Endothelial cell of umbilical vein (primary cell): Measurements from ENCODE around the gene TIGIT. TPM values are rescaled to one million over a fixed set of nuclear protein-coding genes. Genes with fewer than 3 reads are reported as not detected.

Experiments used
- BruUV-seq: library from RNA; stranded (reverse); fragments of 400-500 nt; replicated peaks from 2 replicates; lab custom pipeline; 2021; lab: Mats Ljungman, UMichigan
- CTCF ChIA-PET: fragments of 300-600, 350-600 bp; sonication (Branson Sonifier 250); formaldehyde crosslinking; loops from one replicate; lab custom pipeline; 2021; ENCODE audit warnings: antibody characterized with exemption, inconsistent platforms; lab: Charles Lee
- POLR2A ChIA-PET: fragments of 300-600, 350-600 bp; sonication (Branson Sonifier 250); formaldehyde crosslinking; loops from one replicate; lab custom pipeline; 2021; ENCODE audit warnings: antibody characterized with exemption, inconsistent platforms; lab: Charles Lee
- DNase-seq: peaks from one replicate; pipeline ENCODE4 v3.0.0-alpha.2; 2011; ENCODE audit warnings: low read depth, low spot score
- FAIRE-seq: peaks from 2 replicates; lab custom pipeline; 2011; peaks lifted over from hg19 to GRCh38; lab: Jason Lieb, UNC
- H2AFZ ChIP-seq: 2 replicates; pipeline ENCODE4 v1.6.0; 2012; ENCODE audit warnings: low read depth, low read length, control low read depth, inconsistent platforms
- H3K27ac ChIP-seq: 2 replicates; pipeline ENCODE4 v1.5.1; 2011; ENCODE audit warnings: low read depth, mild to moderate bottlenecking, control low read depth, low read length, moderate library complexity; ENCODE audit not compliant: insufficient read depth
- H3K27me3 ChIP-seq, 2 experiments: 2 replicates each; pipeline versions ENCODE4 v1.6.0 to v1.6.1; 2011; ENCODE audit warnings: low read length in 2 of 2, mixed read lengths in 1 of 2; ENCODE audit not compliant: control insufficient read depth in 2 of 2, insufficient read depth in 2 of 2
- H3K36me3 ChIP-seq, 2 experiments: 2 replicates in 1 of 2; 3 replicates in 1 of 2; pipeline ENCODE4 v1.5.1; 2011; ENCODE audit warnings: low read length in 2 of 2, mild to moderate bottlenecking in 1 of 2, moderate library complexity in 1 of 2; ENCODE audit not compliant: control insufficient read depth in 2 of 2, insufficient read depth in 2 of 2; ENCODE audit errors: extremely low read depth in 1 of 2
- H3K4me1 ChIP-seq: 3 replicates; pipeline ENCODE4 v1.5.1; 2011; ENCODE audit warnings: mild to moderate bottlenecking, low read length; ENCODE audit not compliant: control insufficient read depth, insufficient read depth; ENCODE audit errors: extremely low read depth
- H3K4me2 ChIP-seq: 2 replicates; pipeline ENCODE4 v1.6.1; 2011; ENCODE audit warnings: low read length, control low read depth, mixed read lengths; ENCODE audit not compliant: insufficient read depth
- H3K4me3 ChIP-seq, 3 experiments: fragments of 200-600 bp in 1 of 3; sonication (generic), shearing (Covaris generic) in 1 of 3; replicated peaks in 1 of 3; 2 replicates each; pipeline ENCODE4 v1.5.1; 2011 to 2016; ENCODE audit warnings: control low read depth in 3 of 3, low read length in 3 of 3, mild to moderate bottlenecking in 2 of 3, inconsistent platforms in 1 of 3, low read depth in 1 of 3, moderate library complexity in 1 of 3; ENCODE audit not compliant: insufficient read depth in 1 of 3
- H3K79me2 ChIP-seq: 2 replicates; pipeline ENCODE4 v1.6.0; 2012; ENCODE audit warnings: low read length, inconsistent platforms; ENCODE audit not compliant: control insufficient read depth, insufficient read depth
- H3K9ac ChIP-seq: replicated peaks from 2 replicates; pipeline ENCODE3; 2011; ENCODE audit warnings: low read length, control low read depth; ENCODE audit not compliant: insufficient read depth; ENCODE audit errors: extremely low read depth
- H3K9me1 ChIP-seq: replicated peaks from 3 replicates; pipeline ENCODE4 v1.6.0; 2011; ENCODE audit warnings: mild to moderate bottlenecking, low read length; ENCODE audit not compliant: control insufficient read depth, insufficient read depth; ENCODE audit errors: extremely low read depth
- H3K9me3 ChIP-seq: replicated peaks from 2 replicates; pipeline ENCODE4 v1.5.1; 2012; ENCODE audit warnings: low read length, inconsistent platforms; ENCODE audit not compliant: control insufficient read depth, insufficient read depth
- H4K20me1 ChIP-seq: replicated peaks from 2 replicates; pipeline ENCODE3; 2011; ENCODE audit warnings: mild to moderate bottlenecking, low read length; ENCODE audit not compliant: control insufficient read depth, insufficient read depth; ENCODE audit errors: extremely low read depth
- CTCF ChIP-seq, 2 donors: IDR thresholded peaks; 1 replicate in 1 of 2; 2 replicates in 1 of 2; pipeline ENCODE4 v1.5.1; 2011; ENCODE audit warnings: low read length in 2 of 2, mild to moderate bottlenecking in 2 of 2, moderate library complexity in 2 of 2, control low read depth in 1 of 2, inconsistent platforms in 1 of 2, low read depth in 1 of 2; ENCODE audit not compliant: insufficient read depth in 1 of 2; ENCODE audit errors: extremely low read depth in 1 of 2
- EZH2 ChIP-seq: IDR thresholded peaks from 2 replicates; pipeline ENCODE4 v1.6.1; 2012; ENCODE audit warnings: borderline replicate concordance, low read depth, mild to moderate bottlenecking, moderate library complexity, low read length, inconsistent platforms; ENCODE audit not compliant: severe bottlenecking
- FOS ChIP-seq: IDR thresholded peaks from 2 replicates; pipeline ENCODE4 v1.6.1; 2011; ENCODE audit warnings: mild to moderate bottlenecking, low read length, moderate library complexity, borderline replicate concordance; ENCODE audit not compliant: insufficient read depth
- GATA2 ChIP-seq: IDR thresholded peaks from 2 replicates; pipeline ENCODE4 v1.7.0; 2011; ENCODE audit warnings: low read depth, mild to moderate bottlenecking, moderate library complexity, mixed read lengths, low read length; ENCODE audit not compliant: insufficient read length, insufficient read depth
- JUN ChIP-seq: IDR thresholded peaks from 2 replicates; pipeline ENCODE4 v1.6.1; 2011; ENCODE audit warnings: borderline replicate concordance, low read depth; ENCODE audit not compliant: insufficient read length, insufficient read depth
- MYC ChIP-seq: IDR thresholded peaks from one replicate; pipeline ENCODE4 v1.6.1; 2011; ENCODE audit warnings: mild to moderate bottlenecking, low read depth, low read length
- POLR2A ChIP-seq: IDR thresholded peaks from 2 replicates; pipeline ENCODE4 v1.6.1; 2012; ENCODE audit warnings: low read depth, mild to moderate bottlenecking, control low read depth, low read length
- POLR2AphosphoS5 ChIP-seq: IDR thresholded peaks from 2 replicates; pipeline ENCODE4 v1.6.1; 2012; ENCODE audit warnings: low read depth, mild to moderate bottlenecking, control low read depth, low read length, moderate library complexity; ENCODE audit not compliant: insufficient read depth
- dilution Hi-C: fragments of 300-500 bp; cut with MboI; formaldehyde crosslinking; loops from one replicate; pipeline ENCODE4 v1.15.0; 2019; ENCODE audit warnings: low sequenced_read_pairs; ENCODE audit not compliant: extremely low pct_ligation_motif_present
- intact Hi-C: fragments of 100-400 bp; cut with micrococcal nuclease; formaldehyde crosslinking; loops from one replicate; pipeline ENCODE4 v1.10.0; 2022
- polyA plus RNA-seq, 4 experiments: library from polyadenylated mRNA; depleted of rRNA in 3 of 4; stranded (reverse) in 3 of 4; unstranded in 1 of 4; fragments of >200 nt; gene quantifications; 2 replicates each; pipeline versions ENCODE4 v1.2.1 to v1.2.3, GENCODE V29; 2011 to 2012; ENCODE audit warnings: missing spikeins in 1 of 4
- total RNA-seq: library from RNA; stranded (reverse); gene quantifications from 2 replicates; pipeline ENCODE4 v1.2.3, GENCODE V29; 2021
- TF ChIP-seq, protein P1 (sequence below): IDR thresholded peaks from 2 replicates; pipeline ENCODE4 v1.6.1; 2011; ENCODE audit not compliant: insufficient read depth, insufficient read length

The TIGIT gene
- total and polyA plus RNA-seq, 2 donors (not counting 3 experiments of a cell fraction or from before 2014, with no cell fraction given) = not detected

DNA sequence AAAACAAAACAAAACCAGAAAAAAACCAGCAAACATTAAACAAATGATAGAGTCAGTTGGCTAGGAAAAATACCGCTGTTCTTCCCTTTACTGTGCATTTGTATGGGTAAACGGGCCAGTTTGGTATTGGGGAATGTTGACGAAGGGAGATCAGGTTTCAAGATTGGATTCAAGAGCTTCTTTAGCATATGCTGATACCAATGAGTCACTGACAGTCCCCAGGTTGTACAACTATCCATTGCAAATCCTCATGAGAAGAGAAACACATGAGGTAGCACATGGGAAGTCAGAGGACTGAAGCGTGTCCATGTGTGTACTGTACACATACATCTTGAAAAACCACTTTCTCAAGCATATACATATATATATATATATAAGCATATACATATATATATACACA, 25.6 kb downstream of the TIGIT start:
- DNase-seq (peak; percentile 13), FAIRE-seq (no peak)
- H3K9me3 ChIP-seq = no peaks in the 10 kb centered on the region
- dilution Hi-C loops = no loop called here
- no peaks in the 10 kb centered on the region for H3K9me1 ChIP-seq
- ChIA-PET POLR2A (no interaction called here), CTCF (interaction anchor here (2.0 kb wide), 1 partner anchor 20 kb away, joined by 11 read pairs; no protein-coding TSS in a partner anchor)
- intact Hi-C loops = no loop called here
- H3K4me3 ChIP-seq = no peak overlapping the region
- H3K4me1 ChIP-seq = peaks cover 12% of the 10 kb centered on the region
- H3K36me3 ChIP-seq = peaks cover 0 to 2% of the 10 kb centered on the region in 2 experiments
- no peak overlapping the region for H2AFZ ChIP-seq
- no peaks in the 10 kb centered on the region for H3K27me3 ChIP-seq
- no peak for TF ChIP-seq POLR2A
- TF ChIP-seq JUN = no peak
- TF ChIP-seq EZH2 = no peak
- TF ChIP-seq, protein P1, sequence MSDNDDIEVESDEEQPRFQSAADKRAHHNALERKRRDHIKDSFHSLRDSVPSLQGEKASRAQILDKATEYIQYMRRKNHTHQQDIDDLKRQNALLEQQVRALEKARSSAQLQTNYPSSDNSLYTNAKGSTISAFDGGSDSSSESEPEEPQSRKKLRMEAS = no peak
- TF ChIP-seq FOS = no peak
- TF ChIP-seq CTCF (IDR thresholded peaks at IDR 0.05; ENCODE audit: extremely low read depth in 1 of 2, insufficient read depth in 1 of 2, low read depth in 1 of 2, low read length in 2 of 2) = no peak
- no peak for TF ChIP-seq MYC
- no peak for TF ChIP-seq POLR2AphosphoS5
- TF ChIP-seq GATA2 = no peak
- H4K20me1 ChIP-seq = no peaks in the 10 kb centered on the region
- no peak overlapping the region for H3K9ac ChIP-seq
- no peak overlapping the region for H3K27ac ChIP-seq
- H3K79me2 ChIP-seq = no peaks in the 10 kb centered on the region
- H3K4me2 ChIP-seq = no peak overlapping the region
- BruUV-seq = no TSS peak
